ENCODE data around the gene BAHCC1. TPM values are rescaled to one million over a fixed set of nuclear protein-coding genes. Genes with fewer than 3 reads are reported as not detected.

BAHCC1 gene
- total RNA-seq, 1 experiment from 2014 or later: 29.8 TPM

GRCh38 chr17:81436294-81436849, 41.1 kb downstream of the BAHCC1 start:
- H3K27me3 Mint-ChIP-seq (ENCODE audit: low read depth): no peaks in the 10 kb centered on the region
- H3K4me3 Mint-ChIP-seq: no peak overlapping the region
- no peaks in the 10 kb centered on the region for H3K4me1 Mint-ChIP-seq
- ATAC-seq: no peak
- no peaks in the 10 kb centered on the region for H3K9me3 Mint-ChIP-seq
- ChIA-PET POLR2A (interaction anchor here (0.6 kb wide), 1 partner anchor 11 kb away, joined by 3 read pairs; no protein-coding TSS in a partner anchor), CTCF (interaction anchor here (1.0 to 1.8 kb wide), 3 partner anchors 16 to 48 kb away, joined by 3 to 8 read pairs (median 3); no protein-coding TSS in a partner anchor)
- H3K27ac Mint-ChIP-seq: no peak overlapping the region
- H3K36me3 Mint-ChIP-seq: no peaks in the 10 kb centered on the region
- TF ChIP-seq SMAD3 (CRISPR knock-in tag; IDR thresholded peaks at IDR 0.05; ENCODE audit: borderline replicate concordance) (no peak), MLX (CRISPR knock-in tag; IDR thresholded peaks at IDR 0.05) (no peak), RELA (CRISPR knock-in tag; IDR thresholded peaks at IDR 0.05; ENCODE audit: borderline replicate concordance) (no peak), SOX15 (CRISPR knock-in tag; IDR thresholded peaks at IDR 0.05) (no peak), ZNF425 (CRISPR knock-in tag; conservative IDR thresholded peaks at IDR 0.05) (no peak), E2F1 (CRISPR knock-in tag; IDR thresholded peaks at IDR 0.05) (no peak), ATF3 (CRISPR knock-in tag; conservative IDR thresholded peaks at IDR 0.05) (no peak), NFATC4 (CRISPR knock-in tag; IDR thresholded peaks at IDR 0.05) (no peak), MYBL2 (CRISPR knock-in tag; IDR thresholded peaks at IDR 0.05) (no peak), FOXP4 (CRISPR knock-in tag; IDR thresholded peaks at IDR 0.05) (no peak), HMGA2 (CRISPR knock-in tag; IDR thresholded peaks at IDR 0.05) (no peak), CREM (CRISPR knock-in tag; IDR thresholded peaks at IDR 0.05) (no peak)
- DNase-seq (ENCODE audit: low spot score): no peak

- Mint-ChIP-seq H3K27ac (no peak overlapping the region), H3K9me3 (no peaks in the 10 kb centered on the region), H3K27me3 (ENCODE audit: low read depth) (no peaks in the 10 kb centered on the region), H3K4me3 (no peak overlapping the region), H3K36me3 (no peaks in the 10 kb centered on the region), H3K4me1 (no peaks in the 10 kb centered on the region)
- no peak for ATAC-seq
- ChIA-PET CTCF (interaction anchor here (1.0 to 1.8 kb wide), 3 partner anchors 16 to 47 kb away, joined by 3 to 8 read pairs (median 3); no protein-coding TSS in a partner anchor), POLR2A (no interaction called here)
- no peak for DNase-seq (ENCODE audit: low spot score)
- TF ChIP-seq ATF3 (CRISPR knock-in tag; conservative IDR thresholded peaks at IDR 0.05) (no peak), HMGA2 (CRISPR knock-in tag; IDR thresholded peaks at IDR 0.05) (no peak), ERG (CRISPR knock-in tag; IDR thresholded peaks at IDR 0.05) (no peak), ZNF425 (CRISPR knock-in tag; conservative IDR thresholded peaks at IDR 0.05) (no peak), CBFB (CRISPR knock-in tag; IDR thresholded peaks at IDR 0.05; ENCODE audit: low read depth) (no peak), CDX4 (CRISPR knock-in tag; IDR thresholded peaks at IDR 0.05; ENCODE audit: borderline replicate concordance) (no peak), MAX (CRISPR knock-in tag; IDR thresholded peaks at IDR 0.05) (no peak), OVOL2 (CRISPR knock-in tag; IDR thresholded peaks at IDR 0.05; ENCODE audit: borderline replicate concordance) (no peak), STAT6 (CRISPR knock-in tag; conservative IDR thresholded peaks at IDR 0.05; ENCODE audit: low read depth) (no peak)
These were observed 42.0 kb downstream of the BAHCC1 start for GRCh38 chr17:81437191-81437651.
